Right forelimb (tissue), 1 donor: ENCODE measurements around the gene LMOD3.
A peak's percentile ranks its signal among the peaks of the same experiment; 100 is the strongest.

Experiments used
- DNase-seq: peaks from one replicate; pipeline ENCODE4 v3.0.0-alpha.2; 2018

LMOD3 gene

GRCh38 chr3:69121513-69121912 lies 882 bp downstream of the LMOD3 start:
- no peak for DNase-seq

GRCh38 chr3:69120879-69121464 lies 1.4 kb downstream of the LMOD3 start:
- DNase-seq = peak; percentile 63

- DNase-seq = no peak
Observed at GRCh38 chr3:69119681-69120080, 2.7 kb downstream of the LMOD3 start.

- no peak for DNase-seq
Observed at GRCh38 chr3:69119138-69119537, 3.3 kb downstream of the LMOD3 start.

- no peak for DNase-seq
Observed at GRCh38 chr3:69118555-69118954, 3.8 kb downstream of the LMOD3 start.

GRCh38 chr3:69116897-69117296 lies 5.5 kb downstream of the LMOD3 start:
- no peak for DNase-seq

GRCh38 chr3:69116162-69116561 lies 6.2 kb downstream of the LMOD3 start:
- no peak for DNase-seq

GRCh38 chr3:69115731-69116130 lies 6.7 kb downstream of the LMOD3 start:
- DNase-seq = no peak

GRCh38 chr3:69113536-69113935 lies 8.9 kb downstream of the LMOD3 start:
- DNase-seq = no peak

- no peak for DNase-seq
Observed at GRCh38 chr3:69110941-69111546, 11.4 kb downstream of the LMOD3 start.

- DNase-seq = no peak
Observed at GRCh38 chr3:69108811-69109210, 13.6 kb downstream of the LMOD3 start.

- no peak for DNase-seq
Observed at GRCh38 chr3:69107841-69108240, 14.6 kb downstream of the LMOD3 start.

GRCh38 chr3:69105320-69105719 lies 17.1 kb downstream of the LMOD3 start:
- no peak for DNase-seq

GRCh38 chr3:69104586-69104985 lies 17.8 kb downstream of the LMOD3 start:
- no peak for DNase-seq

GRCh38 chr3:69103123-69103522 lies 19.3 kb downstream of the LMOD3 start:
- DNase-seq = no peak

- DNase-seq = no peak
Observed at GRCh38 chr3:69102384-69102783, 20.0 kb downstream of the LMOD3 start.

- no peak for DNase-seq
Observed at GRCh38 chr3:69099576-69099975, 22.8 kb downstream of the LMOD3 start.

GRCh38 chr3:69097407-69098086 lies 24.8 kb downstream of the LMOD3 start:
- DNase-seq = no peak

GRCh38 chr3:69096299-69096698 lies 26.1 kb downstream of the LMOD3 start:
- DNase-seq = no peak

GRCh38 chr3:69095636-69096035 lies 26.8 kb downstream of the LMOD3 start:
- no peak for DNase-seq

GRCh38 chr3:69094467-69095205 lies 27.8 kb downstream of the LMOD3 start:
- no peak for DNase-seq

GRCh38 chr3:69092030-69092516 lies 30.3 kb downstream of the LMOD3 start:
- no peak for DNase-seq

GRCh38 chr3:69091389-69092029 lies 30.9 kb downstream of the LMOD3 start:
- DNase-seq = no peak
